HEK293T (cell line): Measurements from ENCODE around the gene OR51B6.

Source experiments
- ARNT ChIP-seq: fragments of 450-650 bp; IDR thresholded peaks from 2 replicates; pipeline ENCODE4 v1.6.1; 2017; ENCODE audit warnings: mild to moderate bottlenecking
- LEF1 ChIP-seq: fragments of 450-650 bp; IDR thresholded peaks from 2 replicates; pipeline ENCODE4 v1.6.1; 2017; ENCODE audit warnings: mild to moderate bottlenecking, borderline replicate concordance
- SP1 ChIP-seq: fragments of 450-650 bp; IDR thresholded peaks from 2 replicates; pipeline ENCODE4 v1.6.1; 2017
- SUZ12 ChIP-seq: fragments of 450-650 bp; IDR thresholded peaks from 2 replicates; pipeline ENCODE4 v1.6.1; 2016; ENCODE audit warnings: mild to moderate bottlenecking

DNA sequence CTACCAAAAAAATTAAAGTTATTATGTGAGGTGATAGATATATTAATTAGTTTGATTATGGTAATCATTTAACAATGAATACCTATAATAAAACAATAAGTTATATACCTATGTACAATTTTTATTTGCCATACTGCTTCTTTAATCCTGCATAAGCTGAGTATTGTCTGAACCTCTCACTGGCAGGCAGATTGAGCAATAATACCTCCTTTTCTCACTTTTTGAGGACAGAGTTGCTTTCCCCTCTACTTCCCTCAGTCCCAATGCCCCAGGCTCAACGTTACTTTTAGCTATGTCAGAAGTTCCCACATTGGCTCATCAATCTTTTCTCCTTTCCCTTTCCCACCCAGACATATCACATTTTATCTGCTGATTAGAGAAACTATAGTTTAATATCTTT, 1.8 kb upstream of the OR51B6 start:
- TF ChIP-seq LEF1: no peak
- TF ChIP-seq SP1: no peak
- no peak for TF ChIP-seq ARNT
- TF ChIP-seq SUZ12: no peak
